PFSK-1 (cell line): ENCODE results near the gene METTL16.

ENCODE experiments used
- FOXP2 ChIP-seq: optimal IDR thresholded peaks from 2 replicates; pipeline ENCODE3; 2011; ENCODE audit warnings: borderline replicate concordance, control low read depth, inconsistent platforms; ENCODE audit not compliant: insufficient read depth; ENCODE audit errors: extremely low read length, extremely low read depth
- POLR2AphosphoS5 ChIP-seq: IDR thresholded peaks from 2 replicates; pipeline ENCODE4 v1.6.1; 2012; ENCODE audit warnings: low read depth, mild to moderate bottlenecking, control low read depth, low read length, moderate library complexity
- SIN3A ChIP-seq: IDR thresholded peaks from 2 replicates; pipeline ENCODE4 v1.6.1; 2012; ENCODE audit warnings: mild to moderate bottlenecking, low read length, moderate library complexity, borderline replicate concordance; ENCODE audit not compliant: insufficient read depth
- TAF1 ChIP-seq: IDR thresholded peaks from 2 replicates; pipeline ENCODE4 v1.6.1; 2012; ENCODE audit warnings: low read length, control low read depth, borderline replicate concordance; ENCODE audit not compliant: insufficient read depth
- TF ChIP-seq, protein P1 (sequence below), 2 experiments: IDR thresholded peaks; 2 replicates each; pipeline versions ENCODE4 v1.6.1 to v1.8.0; 2011 to 2012; ENCODE audit warnings: low read depth in 2 of 2, low read length in 2 of 2, control low read depth in 1 of 2, inconsistent platforms in 1 of 2, mild to moderate bottlenecking in 1 of 2, moderate library complexity in 1 of 2; ENCODE audit not compliant: insufficient read depth in 1 of 2

Gene METTL16

GRCh38 chr17:2421315-2422147, 90.2 kb downstream of the METTL16 start:
- no peak for TF ChIP-seq TAF1
- TF ChIP-seq SIN3A: no peak
- TF ChIP-seq, protein P1, sequence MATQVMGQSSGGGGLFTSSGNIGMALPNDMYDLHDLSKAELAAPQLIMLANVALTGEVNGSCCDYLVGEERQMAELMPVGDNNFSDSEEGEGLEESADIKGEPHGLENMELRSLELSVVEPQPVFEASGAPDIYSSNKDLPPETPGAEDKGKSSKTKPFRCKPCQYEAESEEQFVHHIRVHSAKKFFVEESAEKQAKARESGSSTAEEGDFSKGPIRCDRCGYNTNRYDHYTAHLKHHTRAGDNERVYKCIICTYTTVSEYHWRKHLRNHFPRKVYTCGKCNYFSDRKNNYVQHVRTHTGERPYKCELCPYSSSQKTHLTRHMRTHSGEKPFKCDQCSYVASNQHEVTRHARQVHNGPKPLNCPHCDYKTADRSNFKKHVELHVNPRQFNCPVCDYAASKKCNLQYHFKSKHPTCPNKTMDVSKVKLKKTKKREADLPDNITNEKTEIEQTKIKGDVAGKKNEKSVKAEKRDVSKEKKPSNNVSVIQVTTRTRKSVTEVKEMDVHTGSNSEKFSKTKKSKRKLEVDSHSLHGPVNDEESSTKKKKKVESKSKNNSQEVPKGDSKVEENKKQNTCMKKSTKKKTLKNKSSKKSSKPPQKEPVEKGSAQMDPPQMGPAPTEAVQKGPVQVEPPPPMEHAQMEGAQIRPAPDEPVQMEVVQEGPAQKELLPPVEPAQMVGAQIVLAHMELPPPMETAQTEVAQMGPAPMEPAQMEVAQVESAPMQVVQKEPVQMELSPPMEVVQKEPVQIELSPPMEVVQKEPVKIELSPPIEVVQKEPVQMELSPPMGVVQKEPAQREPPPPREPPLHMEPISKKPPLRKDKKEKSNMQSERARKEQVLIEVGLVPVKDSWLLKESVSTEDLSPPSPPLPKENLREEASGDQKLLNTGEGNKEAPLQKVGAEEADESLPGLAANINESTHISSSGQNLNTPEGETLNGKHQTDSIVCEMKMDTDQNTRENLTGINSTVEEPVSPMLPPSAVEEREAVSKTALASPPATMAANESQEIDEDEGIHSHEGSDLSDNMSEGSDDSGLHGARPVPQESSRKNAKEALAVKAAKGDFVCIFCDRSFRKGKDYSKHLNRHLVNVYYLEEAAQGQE (IDR thresholded peaks at IDR 0.05; ENCODE audit: insufficient read depth in 1 of 2, low read depth in 2 of 2, low read length in 2 of 2): no peak
- TF ChIP-seq FOXP2: no peak
- TF ChIP-seq POLR2AphosphoS5: no peak

DNA sequence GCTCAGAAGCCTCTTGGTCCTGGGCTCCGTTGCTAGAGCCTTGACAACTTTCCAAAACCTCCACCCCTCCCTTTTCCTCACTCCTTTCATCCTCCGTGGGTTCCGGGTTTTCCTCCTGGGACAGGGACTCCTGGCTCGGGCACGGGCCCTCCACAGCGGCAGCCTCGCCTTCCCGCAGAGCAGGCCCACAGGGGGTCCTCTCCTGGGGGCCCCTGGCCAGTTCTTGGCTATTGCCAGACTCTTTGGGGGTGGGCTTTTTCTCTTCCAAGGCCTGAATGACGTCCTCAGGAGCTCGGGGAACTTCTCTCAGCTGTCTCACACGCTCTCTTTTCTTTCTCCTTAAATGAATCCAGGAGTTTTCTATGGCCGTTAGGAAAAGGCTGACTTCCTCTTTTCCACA, 91.5 kb downstream of the METTL16 start:
- TF ChIP-seq TAF1: no peak
- TF ChIP-seq, protein P1 (IDR thresholded peaks at IDR 0.05; ENCODE audit: insufficient read depth in 1 of 2, low read depth in 2 of 2, low read length in 2 of 2): no peak
- TF ChIP-seq FOXP2: no peak
- no peak for TF ChIP-seq POLR2AphosphoS5
- no peak for TF ChIP-seq SIN3A

DNA sequence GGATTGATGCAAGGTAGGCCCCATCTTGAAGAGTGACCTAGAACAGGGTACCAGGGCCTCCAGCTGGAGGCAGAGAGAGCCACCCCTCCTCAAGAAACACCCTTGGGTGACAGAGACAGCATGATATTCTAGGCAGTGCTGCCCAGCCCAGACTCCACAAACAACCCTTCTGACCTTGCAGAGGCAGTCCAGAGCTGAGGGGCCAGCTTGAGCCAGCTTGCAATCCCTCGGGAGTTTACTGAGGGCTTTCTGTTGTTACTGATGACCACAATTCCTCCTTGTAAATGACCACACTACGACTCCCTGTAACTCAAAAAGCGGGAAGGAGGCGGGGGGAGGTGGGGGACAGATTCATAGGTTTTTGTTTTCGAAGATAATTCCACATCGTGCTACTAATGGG, 92.2 kb downstream of the METTL16 start:
- TF ChIP-seq, protein P1 (IDR thresholded peaks at IDR 0.05; ENCODE audit: insufficient read depth in 1 of 2, low read depth in 2 of 2, low read length in 2 of 2): no peak
- TF ChIP-seq FOXP2 (no peak), SIN3A (no peak), TAF1 (no peak)

GRCh38 chr17:2418572-2418971, 93.1 kb downstream of the METTL16 start:
- TF ChIP-seq TAF1 (no peak), SIN3A (no peak), POLR2AphosphoS5 (no peak), FOXP2 (no peak)
- TF ChIP-seq, protein P1 (IDR thresholded peaks at IDR 0.05; ENCODE audit: insufficient read depth in 1 of 2, low read depth in 2 of 2, low read length in 2 of 2): no peak
